ENCODE results near the gene FOSL2.

DNA sequence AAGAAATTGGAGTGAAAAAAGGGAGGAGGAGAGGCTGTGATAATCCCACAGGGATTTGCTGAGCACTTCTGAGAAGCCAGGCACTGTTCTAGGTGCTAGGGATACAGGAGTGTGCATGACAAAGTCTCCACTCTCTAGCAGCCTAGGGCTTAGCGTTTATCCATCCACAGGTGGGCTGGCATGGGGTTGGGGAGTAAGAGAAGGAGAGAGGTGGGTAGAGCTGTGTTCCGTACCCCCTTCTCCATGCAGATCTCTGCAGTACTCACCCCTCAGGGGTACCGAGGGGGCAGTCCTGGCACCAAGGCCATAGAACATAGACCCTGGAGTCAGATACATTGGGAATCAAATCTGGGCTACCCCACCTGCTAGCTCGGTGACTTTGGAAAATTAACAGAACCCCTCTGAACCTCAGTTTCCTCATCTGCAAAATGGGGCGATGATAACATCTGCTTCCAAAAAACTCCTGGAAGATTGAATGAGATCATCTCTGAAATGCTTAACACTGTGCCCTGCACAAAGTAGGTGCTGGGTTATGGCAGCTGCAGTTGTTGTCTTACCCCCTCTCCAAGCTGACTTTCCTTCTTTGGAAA lies 18.6 kb downstream of the FOSL2 start:
- TF ChIP-seq CTCF (conservative IDR thresholded peaks at IDR 0.05; ENCODE audit: low read length) (no peak), EZH2phosphoT487 (IDR thresholded peaks at IDR 0.05; ENCODE audit: borderline replicate concordance) (no peak)

Measured in Loucy (cell line).